Tibial artery (tissue), 4 donors: ENCODE results near the gene CELF4.

Experiments used
- DNase-seq, 2 donors: peaks; one replicate each; pipeline ENCODE4 v3.0.0-alpha.2; 2019
- H3K27ac ChIP-seq, 2 donors: fragments of 200-600 bp; sonication (generic) in 1 of 2; 1 replicate in 1 of 2; 2 replicates in 1 of 2; pipeline ENCODE4 v1.5.1; 2018 to 2019; ENCODE audit warnings: mild to moderate bottlenecking in 1 of 2
- H3K27me3 ChIP-seq, 2 donors: fragments of 200-600 bp; sonication (generic) in 1 of 2; one replicate each; pipeline versions ENCODE4 v1.5.1 to v1.6.0; 2016 to 2019
- H3K36me3 ChIP-seq, 3 donors: fragments of 200-600 bp; sonication (generic) in 2 of 3; one replicate each; pipeline ENCODE4 v1.5.1; 2016 to 2019; ENCODE audit warnings: mild to moderate bottlenecking in 2 of 3
- H3K4me1 ChIP-seq, 4 donors: fragments of 200-600 bp; sonication (generic) in 2 of 4; 1 replicate in 3 of 4; 2 replicates in 1 of 4; pipeline ENCODE4 v1.5.1; 2016 to 2019
- H3K4me3 ChIP-seq, 2 donors: fragments of 200-600 bp; sonication (generic) in 1 of 2; 1 replicate in 1 of 2; 2 replicates in 1 of 2; pipeline ENCODE4 v1.5.1; 2018 to 2019; ENCODE audit warnings: mild to moderate bottlenecking in 2 of 2
- H3K9me3 ChIP-seq, 3 donors: fragments of 200-600 bp; sonication (generic) in 1 of 3; one replicate each; pipeline ENCODE4 v1.5.1; 2016 to 2019
- CTCF ChIP-seq, 2 experiments: fragments of 200-600 bp in 1 of 2; fragments of 450-650 bp in 1 of 2; IDR thresholded peaks; one replicate each; pipeline ENCODE4 v1.5.1; 2017 to 2019; ENCODE audit warnings: antibody characterized with exemption in 2 of 2, mild to moderate bottlenecking in 1 of 2, moderate library complexity in 1 of 2
- intact Hi-C: fragments of 100-400 bp; cut with DNase I; formaldehyde crosslinking; loops from one replicate; pipeline ENCODE4 v1.15.0; 2023; ENCODE audit warnings: low total_unique reads

CELF4 gene

GRCh38 chr18:37276111-37276890, 289.3 kb downstream of the CELF4 start:
- no peak for DNase-seq
- H3K27me3 ChIP-seq = peaks cover 0 to 71% of the 10 kb centered on the region in 2 donors

GRCh38 chr18:37275237-37275741, 290.3 kb downstream of the CELF4 start:
- H3K4me1 ChIP-seq = peaks cover 0 to 5% (median 0%) of the 10 kb centered on the region in 4 donors
- no peak for TF ChIP-seq CTCF (IDR thresholded peaks at IDR 0.05)
- no peak overlapping the region for H3K4me3 ChIP-seq
- H3K9me3 ChIP-seq = peaks cover 0 to 8% (median 0%) of the 10 kb centered on the region in 3 donors
- H3K27ac ChIP-seq = no peak overlapping the region
- no peak for DNase-seq
- no peaks in the 10 kb centered on the region for H3K36me3 ChIP-seq
- intact Hi-C loops = no loop called here
- peaks cover 0 to 71% of the 10 kb centered on the region in 2 donors for H3K27me3 ChIP-seq

More at GRCh38 chr18:37276111-37276890, 289.3 kb downstream of the CELF4 start:
- no peak overlapping the region for H3K4me3 ChIP-seq
- H3K4me1 ChIP-seq = peaks cover 0 to 5% (median 0%) of the 10 kb centered on the region in 4 donors
- TF ChIP-seq CTCF (IDR thresholded peaks at IDR 0.05) = no peak
- intact Hi-C loops = no loop called here
- peaks cover 0 to 8% (median 0%) of the 10 kb centered on the region in 3 donors for H3K9me3 ChIP-seq
- H3K36me3 ChIP-seq = no peaks in the 10 kb centered on the region
- no peak overlapping the region for H3K27ac ChIP-seq

DNA sequence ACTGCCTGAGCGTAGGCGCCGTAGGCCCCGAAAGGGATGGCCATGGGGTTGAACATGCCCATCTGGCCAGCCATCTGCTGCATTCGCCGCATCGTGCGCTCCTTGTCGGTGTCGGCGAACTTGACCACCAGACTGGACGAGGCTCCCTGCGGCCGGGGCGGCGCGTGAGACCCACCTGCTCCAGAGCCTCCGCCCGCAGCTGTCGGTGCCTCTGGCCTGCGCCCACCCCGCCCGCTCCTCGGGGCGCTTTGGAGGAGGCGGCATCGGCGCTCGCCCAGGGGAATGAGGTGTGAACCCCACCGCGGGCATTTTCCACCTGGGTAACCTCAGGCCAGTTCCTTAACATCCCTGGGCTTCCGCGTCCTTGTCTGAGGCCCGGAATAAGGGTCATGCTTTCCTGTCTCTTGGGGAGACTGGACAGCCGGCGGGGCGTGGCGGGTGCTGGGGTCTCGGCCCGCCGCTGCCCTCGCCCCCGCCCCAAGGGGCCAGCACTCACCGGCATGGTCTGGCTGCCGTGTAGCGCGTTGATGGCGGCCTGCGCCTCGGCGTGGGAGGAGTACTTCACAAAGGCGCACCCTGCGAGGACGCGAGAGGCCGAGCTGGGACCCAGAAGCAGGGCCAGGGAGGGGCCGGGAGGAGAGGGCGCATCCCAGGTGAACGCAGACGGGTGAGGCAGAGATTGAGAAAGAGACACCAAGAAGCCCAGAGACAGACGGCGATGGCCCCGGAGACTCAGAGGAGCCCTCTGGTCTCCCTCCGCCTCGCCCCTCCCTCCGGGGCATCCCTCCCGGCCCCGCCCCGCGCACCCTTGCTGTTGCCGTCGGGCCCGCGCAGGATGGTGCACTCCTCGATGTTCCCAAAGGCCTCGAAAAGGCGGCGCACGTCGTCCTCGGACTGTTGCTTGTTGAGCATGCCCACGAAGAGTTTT, 291.0 kb downstream of the CELF4 start:
- DNase-seq = no peak
- no peak for TF ChIP-seq CTCF (IDR thresholded peaks at IDR 0.05)
- Histone ChIP-seq H3K4me3 (no peak overlapping the region), H3K27ac (no peak overlapping the region), H3K36me3 (no peaks in the 10 kb centered on the region), H3K9me3 (peaks cover 0 to 8% (median 0%) of the 10 kb centered on the region in 3 donors), H3K27me3 (peaks cover 0 to 65% of the 10 kb centered on the region in 2 donors), H3K4me1 (peaks cover 0 to 5% (median 0%) of the 10 kb centered on the region in 4 donors)
- intact Hi-C loops = no loop called here

DNA sequence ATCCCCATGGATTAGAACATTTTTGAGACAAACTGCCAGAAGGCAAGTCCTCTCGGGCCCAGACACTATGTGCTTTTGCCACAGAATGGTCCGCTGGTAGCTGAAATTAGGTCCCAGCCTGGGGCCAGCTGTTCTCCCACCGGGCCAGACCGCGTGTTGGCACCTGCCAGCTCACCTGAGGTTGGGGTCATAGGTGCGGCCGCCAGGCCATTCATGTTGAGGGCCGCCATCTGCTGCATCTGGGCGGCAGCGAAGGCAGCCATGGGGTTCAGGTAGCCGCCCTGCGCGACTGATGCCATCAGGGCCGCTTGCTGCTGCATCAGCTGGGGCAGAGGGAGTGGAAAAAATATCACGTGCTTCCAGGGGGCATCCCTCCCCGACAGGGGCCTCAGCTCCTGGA, 292.8 kb downstream of the CELF4 start:
- Histone ChIP-seq H3K27ac (no peak overlapping the region), H3K4me1 (peaks cover 0 to 5% (median 0%) of the 10 kb centered on the region in 4 donors), H3K9me3 (peaks cover 0 to 8% (median 0%) of the 10 kb centered on the region in 3 donors), H3K4me3 (no peak overlapping the region), H3K27me3 (peaks cover 0 to 50% of the 10 kb centered on the region in 2 donors), H3K36me3 (no peaks in the 10 kb centered on the region)
- DNase-seq = no peak
- TF ChIP-seq CTCF (IDR thresholded peaks at IDR 0.05) = no peak
- intact Hi-C loops = no loop called here

- H3K4me1 ChIP-seq = peaks cover 0 to 5% (median 0%) of the 10 kb centered on the region in 4 donors
- H3K36me3 ChIP-seq = no peaks in the 10 kb centered on the region
- TF ChIP-seq CTCF (IDR thresholded peaks at IDR 0.05) = no peak
- H3K27ac ChIP-seq = no peak overlapping the region
- no peak overlapping the region for H3K4me3 ChIP-seq
- peaks cover 0 to 8% (median 0%) of the 10 kb centered on the region in 3 donors for H3K9me3 ChIP-seq
- DNase-seq = no peak
- H3K27me3 ChIP-seq = peaks cover 0 to 51% of the 10 kb centered on the region in 2 donors
- intact Hi-C loops = no loop called here
These were observed 293.4 kb downstream of the CELF4 start for GRCh38 chr18:37272226-37272625.
